ENCODE measurements around the gene GPC3.
A peak's percentile ranks its signal among the peaks of the same experiment; 100 is the strongest.

Gene GPC3

GRCh38 chrX:133840415-133840814 is 145.0 kb downstream of the GPC3 start:
- no peak for DNase-seq (ENCODE audit: low spot score)

- peak; percentile 20 for DNase-seq (ENCODE audit: low spot score)
Observed at GRCh38 chrX:133838761-133839676, 146.4 kb downstream of the GPC3 start.

- no peak for DNase-seq (ENCODE audit: low spot score)
Observed at GRCh38 chrX:133837091-133837490, 148.3 kb downstream of the GPC3 start.

- no peak for DNase-seq (ENCODE audit: low spot score)
Observed at GRCh38 chrX:133836561-133836960, 148.8 kb downstream of the GPC3 start.

GRCh38 chrX:133834771-133835170 is 150.6 kb downstream of the GPC3 start:
- DNase-seq (ENCODE audit: low spot score) = no peak

- no peak for DNase-seq (ENCODE audit: low spot score)
Observed at GRCh38 chrX:133819546-133819945, 165.8 kb downstream of the GPC3 start.

GRCh38 chrX:133818019-133818418 is 167.4 kb downstream of the GPC3 start:
- DNase-seq (ENCODE audit: low spot score) = no peak

- no peak for DNase-seq (ENCODE audit: low spot score)
Observed at GRCh38 chrX:133815496-133815895, 169.9 kb downstream of the GPC3 start.

- no peak for DNase-seq (ENCODE audit: low spot score)
Observed at GRCh38 chrX:133813971-133814370, 171.4 kb downstream of the GPC3 start.

- DNase-seq (ENCODE audit: low spot score) = no peak
Observed at GRCh38 chrX:133812402-133812801, 173.0 kb downstream of the GPC3 start.

- no peak for DNase-seq (ENCODE audit: low spot score)
Observed at GRCh38 chrX:133810925-133811324, 174.5 kb downstream of the GPC3 start.

- no peak for DNase-seq (ENCODE audit: low spot score)
Observed at GRCh38 chrX:133804072-133804471, 181.3 kb downstream of the GPC3 start.

GRCh38 chrX:133796282-133796681 is 189.1 kb downstream of the GPC3 start:
- no peak for DNase-seq (ENCODE audit: low spot score)

GRCh38 chrX:133794126-133794525 is 191.3 kb downstream of the GPC3 start:
- no peak for DNase-seq (ENCODE audit: low spot score)

GRCh38 chrX:133793626-133794025 is 191.8 kb downstream of the GPC3 start:
- DNase-seq (ENCODE audit: low spot score) = no peak

GRCh38 chrX:133792198-133792953 is 193.0 kb downstream of the GPC3 start:
- DNase-seq (ENCODE audit: low spot score) = peak; percentile 38

- no peak for DNase-seq (ENCODE audit: low spot score)
Observed at GRCh38 chrX:133789829-133790228, 195.6 kb downstream of the GPC3 start.

GRCh38 chrX:133786382-133786781 is 199.0 kb downstream of the GPC3 start:
- no peak for DNase-seq (ENCODE audit: low spot score)

GRCh38 chrX:133783274-133783673 is 202.1 kb downstream of the GPC3 start:
- DNase-seq (ENCODE audit: low spot score) = no peak

- DNase-seq (ENCODE audit: low spot score) = no peak
Observed at GRCh38 chrX:133781174-133781573, 204.2 kb downstream of the GPC3 start.

- DNase-seq (ENCODE audit: low spot score) = peak; percentile 5
Observed at GRCh38 chrX:133776072-133776471, 209.3 kb downstream of the GPC3 start.

GRCh38 chrX:133774807-133775206 is 210.6 kb downstream of the GPC3 start:
- no peak for DNase-seq (ENCODE audit: low spot score)

GRCh38 chrX:133771086-133771646 is 214.2 kb downstream of the GPC3 start:
- DNase-seq (ENCODE audit: low spot score) = no peak
